ENCODE measurements around the gene HGF. TPM values are rescaled to one million over a fixed set of nuclear protein-coding genes. Genes with fewer than 3 reads are reported as not detected.

The HGF gene
- total and polyA plus RNA-seq, 2 of the 8 experiments (the other 6 are each of a cell fraction or from before 2014, with no cell fraction given), result 0.05 to 0.60 TPM

GRCh38 chr7:81767926-81768325 is 1.9 kb downstream of the HGF start:
- Histone ChIP-seq H3K4ac (replicated peaks; ENCODE audit: insufficient read length, low read depth, low read length) (no peak overlapping the region), H2BK20ac (ENCODE audit: low read length) (no peak overlapping the region), H3K14ac (ENCODE audit: insufficient read length) (no peak overlapping the region), H3K9me3 (ENCODE audit: insufficient read depth in 2 of 2, low read depth in 1 of 2, low read length in 1 of 2) (no peaks in the 10 kb centered on the region), H3K79me2 (ENCODE audit: control insufficient read depth in 1 of 2, insufficient read depth in 2 of 2, low read length in 2 of 2) (no peaks in the 10 kb centered on the region), H2AFZ (ENCODE audit: low read length) (no peak overlapping the region), H3K36me3 (ENCODE audit: control insufficient read depth in 2 of 4, insufficient read depth in 4 of 4, low read length in 3 of 4) (no peaks in the 10 kb centered on the region), H4K5ac (ENCODE audit: insufficient read length, low read depth, low read length) (no peak overlapping the region), H2BK12ac (ENCODE audit: low read depth, low read length) (no peak overlapping the region), H3K23ac (ENCODE audit: insufficient read length) (no peak overlapping the region), H2AK5ac (ENCODE audit: low read depth, low read length) (no peak overlapping the region), H3K4me3 (ENCODE audit: extremely low read depth in 1 of 4, insufficient read depth in 2 of 4, low read depth in 3 of 4, low read length in 4 of 4) (no peak overlapping the region), H2BK5ac (ENCODE audit: low read depth, low read length) (no peak overlapping the region), H3K4me1 (replicated peaks in 1 of 4; ENCODE audit: control insufficient read depth in 3 of 4, insufficient read depth in 4 of 4, low read length in 3 of 4) (peaks cover 0 to 11% (median 7%) of the 10 kb centered on the region in 4 experiments; a peak in 5 of 7 replicates), H3K23me2 (ENCODE audit: low read depth, low read length) (no peaks in the 10 kb centered on the region), H3K27me3 (replicated peaks in 1 of 4; ENCODE audit: control insufficient read depth in 3 of 4, extremely low read depth in 1 of 4, insufficient read depth in 3 of 4, low read length in 3 of 4) (no peaks in the 10 kb centered on the region), H2BK15ac (ENCODE audit: low read length) (no peak overlapping the region), H3K27ac (ENCODE audit: low read depth, low read length) (no peak overlapping the region), H3K18ac (ENCODE audit: extremely low read depth, low read length) (no peak overlapping the region), H3K9ac (replicated peaks in 1 of 4; ENCODE audit: extremely low read depth in 1 of 4, low read depth in 3 of 4, low read length in 3 of 4) (no peak overlapping the region), H3K79me1 (ENCODE audit: low read depth, low read length) (no peaks in the 10 kb centered on the region), H4K20me1 (replicated peaks in 1 of 2; ENCODE audit: control insufficient read depth in 1 of 2, insufficient read depth in 2 of 2, low read length in 2 of 2) (no peaks in the 10 kb centered on the region), H3K4me2 (ENCODE audit: insufficient read depth in 1 of 2, low read depth in 2 of 2, low read length in 2 of 2) (no peak overlapping the region), H4K8ac (ENCODE audit: extremely low read depth, insufficient read depth, low read length) (no peak overlapping the region), H4K91ac (replicated peaks; ENCODE audit: insufficient read length, low read length) (no peak overlapping the region), H3K56ac (replicated peaks; ENCODE audit: insufficient read length, low read depth, low read length) (no peak overlapping the region), H2BK120ac (replicated peaks; ENCODE audit: low read depth, low read length) (no peak overlapping the region)
- TF ChIP-seq SUZ12 (IDR thresholded peaks at IDR 0.05; ENCODE audit: low read length) (no peak), CTBP2 (IDR thresholded peaks at IDR 0.05; ENCODE audit: borderline replicate concordance, insufficient read depth, insufficient read length, low read length) (no peak), E2F6 (IDR thresholded peaks at IDR 0.05) (no peak), CEBPB (IDR thresholded peaks at IDR 0.05; ENCODE audit: low read depth, low read length) (no peak)
- WGBS, 2 experiments (ENCODE audit: extremely low coverage in 1 of 2, insufficient coverage in 1 of 2, insufficient read length in 1 of 2, insufficient replicate concordance in 2 of 2, low coverage in 1 of 2, low lambda C conversion rate in 2 of 2, missing lambda C conversion rate in 1 of 2), result 94% methylated on average over 5 of the region's 5 CpGs; no CpG with 5 or more reads in 1 of the 2 experiments
- ChIA-PET POLR2A (ENCODE audit: partially characterized antibody) (no interaction called here), CTCF (ENCODE audit: partially characterized antibody) (interaction anchor here (1.6 to 2.7 kb wide), 2 partner anchors 9 to 21 kb away, joined by 3 to 6 read pairs; no protein-coding TSS in a partner anchor)
- FAIRE-seq, result no peak
- no peak for DNase-seq (ENCODE audit: low read depth in 1 of 2, low spot score in 2 of 2)
